DOHH2 (cell line): ENCODE data around the gene RASAL2.

Experiments used
- CTCF ChIP-seq: fragments of 200-600 bp; sonication (generic); IDR thresholded peaks from one replicate; pipeline ENCODE4 v1.5.1; 2014; ENCODE audit warnings: antibody characterized with exemption, mild to moderate bottlenecking, low read depth, low read length; ENCODE audit not compliant: poor library complexity, severe bottlenecking
- EZH2phosphoT487 ChIP-seq: fragments of 200-600 bp; sonication (generic); IDR thresholded peaks from 2 replicates; pipeline ENCODE4 v1.6.1; 2017; ENCODE audit warnings: borderline replicate concordance, mild to moderate bottlenecking, antibody characterized with exemption, low read length, moderate library complexity, mixed read lengths

DNA sequence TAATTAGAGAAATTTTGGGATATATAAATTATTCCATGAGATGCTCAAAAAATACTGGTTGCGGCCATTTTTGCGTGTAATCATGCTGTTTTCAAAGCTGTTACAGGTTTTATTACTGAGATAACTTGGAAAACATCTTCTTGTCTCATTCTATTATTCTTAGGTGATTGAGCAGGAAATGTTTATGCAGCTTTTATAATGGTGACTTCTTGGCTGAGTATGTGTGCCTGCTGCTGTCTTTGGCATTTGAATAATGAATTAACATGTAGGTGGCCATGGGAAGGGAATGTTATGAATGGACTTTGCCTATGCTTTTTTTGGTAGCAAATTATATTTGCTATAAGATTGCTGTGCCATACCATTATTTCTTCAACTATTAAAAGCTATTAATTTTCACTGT lies 52.5 kb downstream of the RASAL2 start:
- TF ChIP-seq CTCF (no peak), EZH2phosphoT487 (no peak)
